B cell (primary cell): ENCODE measurements around the gene PRDM15. TPM values are rescaled to one million over a fixed set of nuclear protein-coding genes. Genes with fewer than 3 reads are reported as not detected.

Source experiments
- ATAC-seq: fragments of 200-7000 bp; cut with Tn5 transposase; one replicate; pipeline ENCODE4 v1.10.0; 2021; ENCODE audit warnings: low read depth, mild to moderate bottlenecking, moderate number of reproducible peaks, moderate library complexity
- CTCF ChIA-PET: fragments of 350-600 bp; sonication (Branson Sonifier 250); formaldehyde crosslinking; loops from one replicate; lab custom pipeline; 2021; ENCODE audit warnings: antibody characterized with exemption, inconsistent platforms; lab: Charles Lee
- POLR2A ChIA-PET: fragments of 350-600 bp; sonication (Branson Sonifier 250); formaldehyde crosslinking; loops from one replicate; lab custom pipeline; 2021; ENCODE audit warnings: antibody characterized with exemption; lab: Charles Lee
- DNase-seq: peaks from one replicate; pipeline ENCODE4 v3.0.0; 2013
- H2AFZ ChIP-seq: 2 replicates; pipeline ENCODE4 v1.6.1; 2012; ENCODE audit warnings: mild to moderate bottlenecking, low read depth, low read length; ENCODE audit not compliant: insufficient read depth, poor library complexity, severe bottlenecking
- H3K27ac ChIP-seq, 2 donors: 1 replicate in 1 of 2; 2 replicates in 1 of 2; pipeline ENCODE4 v1.5.1; 2012 to 2013; ENCODE audit warnings: low read length in 2 of 2, mild to moderate bottlenecking in 2 of 2, moderate library complexity in 1 of 2
- H3K27me3 ChIP-seq, 4 experiments: fragments of 200-600 bp in 1 of 4; sonication (generic) in 1 of 4; replicated peaks in 1 of 4; 1 replicate in 2 of 4; 2 replicates in 2 of 4; pipeline versions ENCODE4 v1.6.1 to v1.7.0; 2013 to 2016; ENCODE audit warnings: low read length in 3 of 4, mild to moderate bottlenecking in 2 of 4, mixed read lengths in 1 of 4, moderate library complexity in 1 of 4; ENCODE audit not compliant: insufficient read depth in 4 of 4, control insufficient read depth in 3 of 4; ENCODE audit errors: control extremely low read depth in 1 of 4
- H3K36me3 ChIP-seq, 2 experiments: replicated peaks in 1 of 2; 1 replicate in 1 of 2; 2 replicates in 1 of 2; pipeline versions ENCODE4 v1.6.1 to v1.7.1; 2013; ENCODE audit warnings: low read length in 1 of 2; ENCODE audit not compliant: insufficient read depth in 2 of 2, control insufficient read depth in 1 of 2; ENCODE audit errors: control extremely low read depth in 1 of 2, extremely low read depth in 1 of 2
- H3K4me1 ChIP-seq, 2 donors: fragments of 200-600 bp in 1 of 2; sonication (generic) in 1 of 2; 1 replicate in 1 of 2; 2 replicates in 1 of 2; pipeline versions ENCODE4 v1.5.1 to v1.6.1; 2013 to 2017; ENCODE audit warnings: low read length in 2 of 2; ENCODE audit not compliant: control insufficient read depth in 2 of 2, insufficient read depth in 2 of 2
- H3K4me2 ChIP-seq: replicated peaks from 2 replicates; pipeline ENCODE3; 2012; ENCODE audit warnings: mild to moderate bottlenecking, low read depth, low read length; ENCODE audit not compliant: poor library complexity, severe bottlenecking
- H3K4me3 ChIP-seq, 5 experiments: fragments of 200-600 bp in 1 of 5; sonication (generic) in 1 of 5; 1 replicate in 3 of 5; 2 replicates in 2 of 5; pipeline versions ENCODE4 v1.5.1 to v1.7.0; 2011 to 2016; ENCODE audit warnings: low read length in 4 of 5, mild to moderate bottlenecking in 4 of 5, low read depth in 2 of 5, control low read depth in 1 of 5, moderate library complexity in 1 of 5; ENCODE audit not compliant: insufficient read depth in 1 of 5; ENCODE audit errors: control extremely low read depth in 1 of 5, extremely low read depth in 1 of 5
- H3K79me2 ChIP-seq: fragments of 200-600 bp; sonication (generic); one replicate; pipeline ENCODE4 v1.6.0; 2016; ENCODE audit warnings: low read length; ENCODE audit not compliant: control insufficient read depth, insufficient read depth
- H3K9ac ChIP-seq: fragments of 200-600 bp; sonication (generic); 2 replicates; pipeline ENCODE4 v1.6.1; 2017; ENCODE audit warnings: mild to moderate bottlenecking, low read length, moderate library complexity
- H3K9me3 ChIP-seq, 3 donors: one replicate each; pipeline versions ENCODE4 v1.6.1 to v1.7.1; 2013; ENCODE audit warnings: low read length in 2 of 3; ENCODE audit not compliant: control insufficient read depth in 2 of 3, insufficient read depth in 1 of 3; ENCODE audit errors: control extremely low read depth in 1 of 3
- H4K20me1 ChIP-seq: 2 replicates; pipeline ENCODE4 v1.6.0; 2012; ENCODE audit warnings: mild to moderate bottlenecking, low read length; ENCODE audit not compliant: insufficient read depth, control insufficient read depth, poor library complexity, severe bottlenecking
- H3K27ac Mint-ChIP-seq: one replicate; pipeline ENCODE4 v1.8.0; 2021; ENCODE audit warnings: mixed read lengths
- H3K27me3 Mint-ChIP-seq: one replicate; pipeline ENCODE4 v1.8.0; 2021; ENCODE audit warnings: mixed read lengths
- H3K4me1 Mint-ChIP-seq: one replicate; pipeline ENCODE4 v1.8.0; 2021; ENCODE audit warnings: mixed read lengths
- H3K4me3 Mint-ChIP-seq: one replicate; pipeline ENCODE4 v1.8.0; 2021; ENCODE audit warnings: mixed read lengths
- H3K9me3 Mint-ChIP-seq: one replicate; pipeline ENCODE4 v1.8.0; 2022; ENCODE audit warnings: mixed read lengths; ENCODE audit not compliant: insufficient read depth
- CTCF ChIP-seq: fragments of 200-600 bp; IDR thresholded peaks from one replicate; pipeline ENCODE4 v1.8.0; 2022; ENCODE audit warnings: antibody characterized with exemption, mild to moderate bottlenecking
- EZH2 ChIP-seq: IDR thresholded peaks from 2 replicates; pipeline ENCODE4 v1.6.1; 2012; ENCODE audit warnings: borderline replicate concordance, low read depth, mild to moderate bottlenecking, moderate library complexity, low read length; ENCODE audit not compliant: insufficient read depth, poor library complexity, severe bottlenecking
- WGBS: methylation state at CpG from one replicate; pipeline ENCODE4 v1.1.5; 2013; ENCODE audit warnings: missing lambda C conversion rate; ENCODE audit not compliant: insufficient coverage; 5-methylcytosine and 5-hydroxymethylcytosine counted together
- intact Hi-C: fragments of 100-400 bp; cut with micrococcal nuclease; formaldehyde crosslinking; loops from one replicate; pipeline ENCODE4 v1.10.0; 2022
- polyA plus RNA-seq: library from polyadenylated mRNA; depleted of rRNA; stranded (reverse); fragments of >200 nt; gene quantifications from 2 replicates; pipeline ENCODE4 v1.2.3, GENCODE V29; 2012
- total RNA-seq, 2 donors: library from RNA; stranded (reverse); fragments of 120-200 nt in 1 of 2; gene quantifications; 1 replicate in 1 of 2; 2 replicates in 1 of 2; pipeline versions ENCODE4 v1.2.3 to v1.2.4, GENCODE V29; 2013 to 2022

Gene PRDM15
- total and polyA plus RNA-seq, 2 donors (not counting 1 experiment from before 2014, with no cell fraction given): 21.3 to 29.2 TPM

GRCh38 chr21:41876928-41877652 lies 2.1 kb downstream of the PRDM15 start:
- Histone ChIP-seq H3K4me3 (peak overlapping the region in 1 of 5 experiments; percentile 72), H3K79me2 (peaks cover 59% of the 10 kb centered on the region), H3K9ac (peak overlapping the region; percentile 91), H3K27me3 (no peaks in the 10 kb centered on the region), H3K4me1 (peaks cover 13 to 21% of the 10 kb centered on the region in 2 donors), H4K20me1 (peaks cover 32% of the 10 kb centered on the region), H3K36me3 (peaks cover 0 to 6% of the 10 kb centered on the region in 2 experiments), H3K4me2 (peak overlapping the region; percentile 98), H2AFZ (no peak overlapping the region), H3K9me3 (no peaks in the 10 kb centered on the region), H3K27ac (no peak overlapping the region)
- DNase-seq (no peak), ATAC-seq (no peak)
- Mint-ChIP-seq H3K9me3 (no peaks in the 10 kb centered on the region), H3K27me3 (no peaks in the 10 kb centered on the region), H3K4me3 (peak overlapping the region; percentile 93), H3K27ac (peak overlapping the region; percentile 13), H3K4me1 (peaks cover 36% of the 10 kb centered on the region)
- no peak for TF ChIP-seq EZH2
- TF ChIP-seq CTCF: no peak
- CTCF ChIA-PET: interaction anchor here (1.1 to 3.7 kb wide), 8 partner anchors 9 to 594 kb away, joined by 3 to 18 read pairs (median 6); no protein-coding TSS in a partner anchor
- POLR2A ChIA-PET: interaction anchor here (0.5 to 1.3 kb wide), 4 partner anchors 8 to 1852 kb away, joined by 3 to 5 read pairs (median 4); no protein-coding TSS in a partner anchor
- 93% methylated on average over 9 of the region's 11 CpGs for WGBS
- intact Hi-C loops: no loop called here

- Histone ChIP-seq H3K9ac (no peak overlapping the region), H3K4me3 (no peak overlapping the region), H3K4me1 (peaks cover 13 to 21% of the 10 kb centered on the region in 2 donors), H3K27me3 (no peaks in the 10 kb centered on the region), H3K4me2 (no peak overlapping the region), H4K20me1 (peaks cover 35% of the 10 kb centered on the region), H3K79me2 (peaks cover 66% of the 10 kb centered on the region), H3K9me3 (no peaks in the 10 kb centered on the region), H3K27ac (no peak overlapping the region), H2AFZ (no peak overlapping the region), H3K36me3 (peaks cover 0 to 6% of the 10 kb centered on the region in 2 experiments)
- Mint-ChIP-seq H3K9me3 (no peaks in the 10 kb centered on the region), H3K27ac (no peak overlapping the region), H3K4me1 (peaks cover 38% of the 10 kb centered on the region), H3K27me3 (no peaks in the 10 kb centered on the region), H3K4me3 (peak overlapping the region; percentile 93)
- WGBS: 82% methylated on average over 3 of the region's 8 CpGs
- no peak for TF ChIP-seq CTCF
- TF ChIP-seq EZH2: no peak
- POLR2A ChIA-PET: no interaction called here
- no peak for ATAC-seq
- DNase-seq: no peak
- CTCF ChIA-PET: interaction anchor here (3.7 kb wide), 1 partner anchor 241 kb away, joined by 18 read pairs; no protein-coding TSS in a partner anchor
- intact Hi-C loops: no loop called here
Measured at GRCh38 chr21:41876396-41876795, 2.7 kb downstream of the PRDM15 start.
